HG03571 (cell line): ENCODE measurements around the gene RNF128.
A peak's percentile ranks its signal among the peaks of the same experiment; 100 is the strongest.
"Not testable (repeated sequence)": the region's sequence is repeated elsewhere in the genome, so short reads cannot be mapped to it uniquely, and the experiment has no call there.

Experiments
- ATAC-seq: cut with Tn5 transposase; IDR thresholded peaks from one replicate; pipeline ENCODE4 v1.9.1; 2021; ENCODE audit not compliant: unreplicated experiment

Gene RNF128

GRCh38 chrX:106742805-106743204 is 16.3 kb downstream of the RNF128 start:
- no peak for ATAC-seq

- no peak for ATAC-seq
Measured at GRCh38 chrX:106748377-106748776, 21.9 kb downstream of the RNF128 start.

- ATAC-seq, result no peak
Measured at GRCh38 chrX:106751407-106751806, 24.9 kb downstream of the RNF128 start.

GRCh38 chrX:106752101-106752678 is 25.7 kb downstream of the RNF128 start:
- no peak for ATAC-seq

GRCh38 chrX:106769288-106769687 is 42.8 kb downstream of the RNF128 start:
- ATAC-seq, result not testable (repeated sequence)

GRCh38 chrX:106774981-106775380 is 48.5 kb downstream of the RNF128 start:
- no peak for ATAC-seq

- no peak for ATAC-seq
Measured at GRCh38 chrX:106780264-106780663, 53.8 kb downstream of the RNF128 start.

GRCh38 chrX:106780664-106781377 is 54.3 kb downstream of the RNF128 start:
- no peak for ATAC-seq

- no peak for ATAC-seq
Measured at GRCh38 chrX:106783716-106784115, 57.2 kb downstream of the RNF128 start.

- ATAC-seq, result no peak
Measured at GRCh38 chrX:106791495-106791894, 65.0 kb downstream of the RNF128 start.

- no peak for ATAC-seq
Measured at GRCh38 chrX:106802063-106802387, 75.5 kb downstream of the RNF128 start.

GRCh38 chrX:106802388-106803275 is 76.1 kb downstream of the RNF128 start, which contains the start of gene TBC1D8B:
TBC1D8B (plus strand) TSS chrX:106802673; CDS start chrX:106802854, 181 bp downstream.
- peak; percentile 96 for ATAC-seq

- ATAC-seq, result no peak
Measured at GRCh38 chrX:106811131-106811910, 84.8 kb downstream of the RNF128 start.

GRCh38 chrX:106812930-106813329 is 86.4 kb downstream of the RNF128 start:
- not testable (repeated sequence) for ATAC-seq

GRCh38 chrX:106814093-106814492 is 87.6 kb downstream of the RNF128 start:
- ATAC-seq, result not testable (repeated sequence)
